Hematopoietic multipotent progenitor cell treated with erythropoietin and hydrocortisone succinate and interleukin-3 and kit ligand, for 8 days (in vitro differentiated cells): ENCODE measurements around the gene EYS.
A peak's percentile ranks its signal among the peaks of the same experiment; 100 is the strongest.
"Not testable (repeated sequence)": the region's sequence is repeated elsewhere in the genome, so short reads cannot be mapped to it uniquely, and the experiment has no call there.

Source experiments
- DNase-seq: peaks from one replicate; pipeline ENCODE4 v3.0.0-alpha.2; 2015

The EYS gene

DNA sequence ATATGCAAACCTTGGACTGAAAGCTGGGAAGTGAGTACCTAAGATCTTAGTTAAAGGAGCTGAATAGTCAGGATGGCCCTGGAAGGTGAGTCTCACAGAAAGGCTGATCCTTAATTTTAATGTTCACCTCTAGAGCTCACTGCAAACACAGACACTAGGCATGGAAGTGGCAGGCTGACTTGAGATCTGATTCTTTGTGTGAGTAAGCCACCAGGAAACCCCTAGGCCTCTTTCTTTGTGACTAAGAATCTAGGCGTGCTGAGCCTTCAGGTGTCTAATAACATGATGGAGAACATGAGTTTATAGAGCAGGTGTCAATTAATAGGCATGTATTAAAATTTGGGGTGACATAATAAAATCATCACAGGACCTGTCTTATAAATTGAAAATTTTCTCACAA lies 642.2 kb downstream of the EYS start:
- no peak for DNase-seq

DNA sequence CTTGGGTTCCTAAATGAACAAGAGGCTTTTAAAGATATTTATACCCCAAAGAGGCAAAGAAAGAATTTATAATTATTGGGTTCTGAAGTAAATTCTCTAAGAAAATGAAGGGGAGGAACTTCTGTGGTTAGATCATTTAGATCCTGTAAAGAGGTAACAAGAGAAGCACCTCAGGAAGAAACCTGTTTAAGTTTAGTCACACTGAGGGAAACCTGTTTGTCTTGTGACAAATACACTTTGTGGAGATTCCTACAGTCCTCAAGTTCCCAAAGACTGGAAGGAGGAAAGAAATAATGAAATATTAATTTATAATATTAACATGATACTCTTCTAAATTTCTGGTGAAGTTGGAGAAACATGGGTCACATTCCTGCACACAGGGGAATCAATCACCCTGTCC lies 647.5 kb downstream of the EYS start:
- DNase-seq: no peak

DNA sequence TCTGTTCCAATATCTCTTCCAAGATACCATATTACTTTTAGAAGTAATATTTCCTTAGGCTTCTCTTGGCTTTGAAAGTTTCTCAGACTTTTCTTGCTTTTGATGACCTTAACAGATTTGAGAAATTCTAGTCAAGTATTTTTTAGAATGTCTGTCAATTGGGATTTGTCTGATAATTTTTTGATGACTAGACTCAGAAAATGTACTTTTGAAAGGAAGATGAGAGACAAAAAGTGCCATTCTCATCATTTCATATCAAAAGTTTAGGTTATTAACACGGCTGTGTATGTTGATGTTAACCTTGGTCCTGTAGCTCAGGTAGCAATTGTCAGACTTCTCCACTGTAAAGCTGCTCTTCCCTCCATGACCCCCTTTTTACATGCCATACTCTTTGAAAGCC lies 651.5 kb downstream of the EYS start:
- DNase-seq: no peak

DNA sequence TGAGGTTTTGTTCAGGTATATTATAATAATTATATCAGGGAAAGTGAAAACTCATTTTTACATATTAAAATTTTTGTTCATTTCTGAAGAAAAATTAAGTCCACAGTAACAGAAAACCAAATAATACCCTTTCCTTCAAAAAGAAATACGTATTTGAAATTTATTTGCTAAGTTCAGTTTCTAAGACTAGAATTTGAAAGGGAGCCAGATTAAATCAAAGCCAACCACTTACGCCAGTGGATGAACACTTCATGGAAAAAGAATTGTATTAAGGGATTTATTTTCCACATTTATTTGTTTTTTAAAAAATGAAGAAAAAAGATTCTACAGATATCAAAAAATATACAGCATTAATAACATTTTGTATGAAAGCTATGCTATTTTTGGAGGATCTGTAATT lies 654.4 kb downstream of the EYS start:
- no peak for DNase-seq

DNA sequence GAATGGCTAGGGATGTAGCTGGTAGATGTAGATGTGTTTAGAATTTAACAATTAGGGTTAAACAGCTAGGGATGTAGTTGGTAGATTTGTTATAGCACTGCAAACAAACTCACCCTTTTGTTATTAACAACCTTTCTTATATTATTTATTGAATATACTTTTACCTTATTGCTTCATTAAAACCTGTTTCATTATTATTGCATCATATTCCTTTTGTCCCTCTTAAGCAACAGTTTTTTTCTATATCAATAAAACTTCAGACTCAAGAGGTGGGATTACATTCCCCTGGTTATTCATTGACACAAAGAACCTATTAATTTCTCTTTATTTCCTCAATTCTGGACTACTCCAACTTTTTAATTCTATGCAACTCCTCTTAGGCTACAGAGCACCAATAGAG lies 661.2 kb downstream of the EYS start:
- no peak for DNase-seq

DNA sequence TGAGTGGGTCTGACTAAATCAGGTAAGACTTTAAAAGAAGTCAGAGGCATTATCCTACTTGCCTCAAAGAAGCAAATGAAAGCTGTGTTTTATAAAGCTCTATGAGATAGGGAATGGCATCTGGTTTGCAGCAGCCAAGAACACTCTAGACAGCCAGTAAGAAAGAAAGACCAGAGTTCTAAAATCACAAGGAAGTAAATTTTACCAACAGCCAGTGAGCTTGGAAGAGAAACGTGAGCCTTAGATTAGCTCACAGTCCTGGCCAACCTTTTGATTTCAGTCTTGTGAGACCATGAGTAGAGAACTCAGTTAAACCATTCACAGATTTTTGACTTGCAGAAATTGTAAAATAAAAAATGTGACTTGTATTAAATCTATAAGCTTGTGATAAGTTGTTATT lies 693.0 kb downstream of the EYS start:
- DNase-seq: no peak

DNA sequence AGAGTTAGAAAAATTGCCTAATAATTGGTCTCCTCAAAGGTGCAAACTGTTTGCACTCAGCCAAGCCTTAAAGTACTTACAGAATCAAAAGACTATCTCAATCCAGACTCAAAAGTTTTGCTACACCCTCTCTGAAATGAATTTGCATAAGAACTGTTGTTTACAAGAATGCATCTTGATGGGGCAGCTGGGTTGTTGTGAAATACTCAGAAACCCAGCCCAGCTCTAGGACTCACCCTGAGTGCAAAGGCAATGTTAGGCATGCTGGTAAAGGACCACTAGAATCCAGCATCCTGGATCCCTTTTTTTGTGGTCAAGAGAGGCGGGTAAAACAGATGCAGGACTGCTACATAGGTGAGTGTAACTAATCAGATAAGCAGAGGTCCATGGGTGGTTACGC lies 700.2 kb downstream of the EYS start:
- DNase-seq: no peak

DNA sequence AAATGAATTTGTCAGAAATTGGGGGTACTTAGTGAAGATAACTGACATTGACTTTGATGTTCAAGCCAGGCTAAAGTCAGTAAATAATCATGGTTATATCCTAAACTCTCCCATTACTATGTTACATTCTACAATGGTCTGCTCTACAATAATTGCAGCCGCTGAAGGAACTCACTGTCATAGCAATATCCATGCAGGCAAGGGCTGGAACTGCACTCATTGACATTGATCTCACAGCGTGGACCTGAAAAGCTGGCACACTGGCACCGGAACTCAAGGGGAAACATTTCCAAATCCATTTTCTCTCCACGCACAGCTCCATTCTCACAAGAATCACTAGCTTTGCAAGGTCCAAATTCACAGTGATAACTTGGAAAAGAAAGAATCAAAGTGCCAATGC lies 702.7 kb downstream of the EYS start:
- DNase-seq: no peak

DNA sequence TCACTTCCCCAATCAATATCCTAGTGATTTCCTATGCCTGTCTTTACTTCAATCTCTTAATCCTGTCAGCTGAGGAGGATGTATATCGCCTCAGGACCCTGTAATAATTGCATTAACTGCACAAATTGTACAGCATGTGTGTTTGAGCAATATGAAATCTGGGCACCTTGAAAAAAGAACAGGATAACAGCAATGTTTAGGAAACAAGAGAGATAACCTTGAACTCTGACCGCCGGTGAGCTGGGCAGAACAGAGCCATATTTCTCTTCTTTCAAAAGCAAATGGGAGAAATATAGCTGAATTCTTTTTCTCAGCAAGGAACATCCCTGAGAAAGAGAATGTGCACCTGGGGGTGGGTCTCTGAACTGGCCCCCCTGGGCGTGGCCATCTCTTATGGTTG lies 704.1 kb downstream of the EYS start:
- DNase-seq: not testable (repeated sequence)

DNA sequence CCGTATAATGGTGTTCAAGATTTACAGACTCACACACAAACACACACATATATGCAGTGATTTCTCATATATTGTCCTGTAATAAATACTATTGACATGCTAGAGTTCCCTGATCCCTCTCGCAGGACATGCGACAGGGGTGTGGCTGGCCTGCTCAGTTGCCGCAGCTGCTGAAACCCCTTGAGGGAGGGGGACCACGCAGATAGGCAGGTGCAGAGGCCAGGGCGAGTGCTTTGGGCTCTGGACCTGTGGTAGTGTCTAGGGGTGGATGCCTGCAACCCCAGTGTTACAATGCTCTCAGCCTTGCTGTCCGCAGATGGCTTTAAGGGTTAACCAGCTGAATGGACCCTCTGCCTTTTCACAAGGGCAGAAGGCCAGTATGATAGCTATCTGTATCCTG lies 706.2 kb downstream of the EYS start:
- DNase-seq: no peak

DNA sequence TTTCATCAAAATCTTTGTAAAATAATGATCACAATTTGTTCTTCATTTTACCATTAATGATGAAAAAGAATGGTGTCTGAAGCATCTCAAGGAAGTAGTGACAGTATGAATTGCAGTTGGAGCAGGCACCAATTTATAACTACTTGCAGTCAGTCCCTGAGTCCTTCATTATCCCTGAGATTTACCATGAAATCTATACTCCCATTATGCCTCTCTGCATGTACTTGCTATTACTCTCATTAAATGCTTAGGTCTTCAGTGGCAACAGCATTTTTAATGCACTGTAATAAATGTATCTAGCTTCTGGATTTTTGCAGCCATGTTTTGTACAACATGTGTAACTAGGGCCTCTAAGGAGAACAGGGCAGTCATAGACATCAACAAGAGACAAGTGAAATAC lies 708.8 kb downstream of the EYS start:
- DNase-seq: no peak

DNA sequence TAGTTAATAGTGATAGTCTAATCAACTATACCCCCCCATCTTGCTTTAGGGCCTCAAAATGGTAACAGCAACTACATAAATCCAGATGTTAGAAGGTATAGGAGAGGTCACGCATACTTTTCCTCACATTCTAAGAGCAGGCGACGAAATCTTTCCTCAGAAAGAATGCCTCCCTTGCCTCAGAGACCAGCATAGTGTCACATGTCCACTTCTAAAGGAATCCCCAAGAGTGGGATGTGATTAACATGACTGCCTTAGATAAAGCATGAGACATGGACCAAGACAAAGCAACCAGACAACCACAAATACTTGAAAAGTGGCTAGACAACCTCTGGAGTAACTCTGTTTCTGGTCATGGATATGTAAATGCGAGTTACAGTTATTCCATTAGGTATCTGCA lies 710.7 kb downstream of the EYS start:
- no peak for DNase-seq

DNA sequence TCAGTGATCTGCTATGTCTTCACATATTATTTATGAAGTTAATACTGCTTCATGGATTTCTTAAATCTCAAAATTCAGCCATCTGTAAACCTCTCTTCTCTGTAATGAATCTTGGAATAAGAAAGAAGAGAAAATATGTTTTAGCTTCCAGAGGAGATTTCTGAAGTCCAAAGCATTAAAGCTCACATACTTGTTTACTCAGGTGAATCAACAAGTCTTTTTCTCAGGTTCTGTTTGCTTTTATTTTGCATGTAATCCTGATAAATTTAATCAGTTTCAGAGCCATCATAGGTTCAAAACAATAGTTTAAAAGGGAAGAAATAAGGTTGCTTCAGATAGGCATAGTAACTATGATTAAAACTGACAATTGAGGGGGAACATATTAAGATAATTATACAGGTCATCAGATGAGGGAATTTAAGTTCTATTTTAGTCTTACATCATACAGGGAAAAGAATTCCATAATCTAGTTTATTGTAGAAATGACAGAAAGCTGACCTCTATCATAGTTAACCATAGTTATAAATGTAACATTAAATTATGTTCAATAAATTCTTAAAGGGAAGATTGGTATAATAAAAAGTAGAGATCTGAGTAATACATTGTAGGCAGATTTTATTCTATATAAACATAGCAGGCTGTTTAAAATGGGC lies 716.2 kb downstream of the EYS start:
- DNase-seq: no peak

DNA sequence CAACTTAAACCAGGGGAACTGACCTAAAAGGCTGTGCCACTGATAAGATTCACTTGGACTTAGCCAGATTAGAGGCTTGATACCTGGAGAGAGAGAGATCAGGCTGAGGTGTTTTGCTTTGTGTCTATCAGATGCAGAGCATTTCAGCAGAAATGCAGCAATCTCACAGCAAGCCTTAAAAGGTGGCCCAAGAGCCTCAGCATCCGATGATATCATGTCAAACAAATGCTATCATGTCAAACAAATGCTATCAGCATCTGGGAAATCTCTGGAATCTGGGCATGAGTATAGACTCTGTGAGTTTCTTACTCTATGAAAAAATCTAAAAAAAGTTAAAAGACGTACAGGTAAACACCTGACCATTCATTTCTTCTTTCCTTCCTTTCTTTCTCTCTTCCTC lies 718.9 kb downstream of the EYS start:
- DNase-seq: no peak

DNA sequence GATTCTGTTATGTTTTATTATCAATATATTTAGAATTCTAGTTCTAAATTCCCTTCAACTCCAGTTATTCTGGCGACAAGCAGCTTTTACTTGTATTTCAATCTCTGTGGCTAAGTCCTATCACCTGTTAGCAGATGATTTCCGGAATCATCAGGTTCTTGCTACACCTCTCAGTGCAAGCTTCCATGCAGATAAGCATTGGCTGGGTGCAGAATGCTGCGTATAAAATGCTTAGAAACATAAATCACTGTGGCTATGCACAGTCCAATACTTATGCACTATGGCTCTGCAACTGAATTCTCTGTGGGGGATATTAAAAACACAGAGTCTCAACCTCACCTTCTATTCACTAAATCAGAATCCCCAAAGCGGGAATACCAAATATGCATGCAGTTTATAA lies 720.0 kb downstream of the EYS start:
- no peak for DNase-seq

DNA sequence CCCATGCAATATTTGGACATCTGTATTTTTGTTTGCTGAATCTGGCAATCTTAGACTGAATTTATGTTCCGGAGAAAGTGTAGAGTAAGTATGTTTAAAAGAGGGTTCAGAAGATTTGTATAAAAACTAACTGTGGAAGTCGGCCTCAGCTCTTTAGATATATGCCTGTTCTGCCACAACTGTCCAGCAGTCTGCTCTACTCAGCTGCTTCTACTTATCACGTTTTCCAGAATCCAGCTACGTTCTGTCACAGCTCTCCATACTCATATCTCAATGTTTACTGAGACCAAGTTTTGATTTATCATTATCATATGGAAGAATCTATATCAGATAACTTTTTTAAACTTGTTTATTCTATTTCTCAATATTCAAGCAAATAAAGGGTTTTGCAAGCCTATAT lies 721.3 kb downstream of the EYS start:
- DNase-seq: no peak

DNA sequence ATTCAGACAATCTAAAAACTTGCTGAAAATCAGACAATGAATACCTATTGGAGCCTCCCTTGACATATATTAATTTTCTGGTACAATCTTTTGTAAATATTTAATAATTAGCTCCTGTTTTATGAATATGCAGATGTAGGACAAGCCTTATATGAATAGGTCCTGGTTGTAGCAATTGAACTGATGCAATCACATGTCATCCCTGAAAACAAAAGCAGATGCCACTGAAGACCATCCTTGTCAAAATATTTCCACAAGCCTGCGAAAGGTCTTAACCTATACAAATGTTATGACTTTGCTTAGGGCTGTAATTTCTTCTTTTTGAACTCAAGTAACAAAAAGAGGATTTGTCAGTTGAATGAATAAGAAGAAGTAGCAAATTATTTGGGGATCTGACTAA lies 722.1 kb downstream of the EYS start:
- no peak for DNase-seq

DNA sequence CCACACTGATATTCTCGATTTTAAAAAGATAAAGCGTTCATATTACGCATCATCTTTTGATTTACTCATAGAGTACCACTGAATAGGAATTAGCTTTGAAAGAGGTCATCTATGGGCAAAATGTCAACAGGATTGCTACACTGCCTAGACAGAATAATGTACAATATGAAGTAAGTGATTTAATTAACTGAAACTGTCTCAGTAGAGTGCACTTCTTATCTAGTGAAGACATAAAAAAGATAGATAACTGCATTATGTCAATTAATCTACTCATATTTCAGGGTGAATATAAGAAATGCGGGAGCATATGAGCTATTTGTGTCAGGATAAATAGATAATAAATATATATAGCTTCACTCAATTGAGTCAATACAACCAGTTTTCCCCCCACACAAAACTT lies 723.9 kb downstream of the EYS start:
- DNase-seq: no peak

DNA sequence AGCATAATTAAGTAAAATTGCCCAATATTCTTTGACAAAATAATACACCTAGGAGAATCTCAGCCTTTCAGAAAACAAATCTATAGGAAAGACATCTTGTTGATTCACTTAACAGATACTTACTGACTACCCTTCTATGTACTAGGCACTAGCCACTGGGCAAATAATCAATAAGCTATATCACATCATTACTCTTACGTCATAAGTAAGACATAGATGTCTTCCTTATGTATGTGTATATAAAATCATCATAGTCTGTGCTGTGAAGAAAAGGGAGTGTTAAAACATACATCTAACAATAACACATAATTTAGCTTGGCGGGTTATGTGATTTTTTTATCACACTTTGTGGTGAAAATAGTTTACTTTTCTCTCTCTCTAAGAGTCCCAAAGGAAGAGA lies 733.9 kb downstream of the EYS start:
- DNase-seq: no peak

DNA sequence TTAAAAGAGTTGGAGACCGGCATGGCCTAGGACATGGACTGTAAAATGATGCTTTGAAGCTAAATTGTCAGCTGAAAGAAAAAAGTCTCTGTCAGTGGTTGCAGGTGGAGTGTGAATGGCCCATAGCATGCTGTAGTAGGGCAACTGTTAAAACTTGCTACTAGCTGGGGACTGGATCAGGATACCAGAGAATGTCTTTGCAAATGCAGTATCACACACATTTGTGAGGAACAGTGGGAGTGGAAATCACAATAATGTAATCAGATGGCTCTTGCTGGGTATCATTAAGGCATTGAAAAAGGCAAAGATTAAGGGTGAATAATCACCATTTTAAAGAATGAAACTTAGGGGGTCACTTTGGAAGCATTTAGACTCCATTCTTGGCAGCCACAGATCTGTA lies 737.9 kb downstream of the EYS start:
- no peak for DNase-seq

DNA sequence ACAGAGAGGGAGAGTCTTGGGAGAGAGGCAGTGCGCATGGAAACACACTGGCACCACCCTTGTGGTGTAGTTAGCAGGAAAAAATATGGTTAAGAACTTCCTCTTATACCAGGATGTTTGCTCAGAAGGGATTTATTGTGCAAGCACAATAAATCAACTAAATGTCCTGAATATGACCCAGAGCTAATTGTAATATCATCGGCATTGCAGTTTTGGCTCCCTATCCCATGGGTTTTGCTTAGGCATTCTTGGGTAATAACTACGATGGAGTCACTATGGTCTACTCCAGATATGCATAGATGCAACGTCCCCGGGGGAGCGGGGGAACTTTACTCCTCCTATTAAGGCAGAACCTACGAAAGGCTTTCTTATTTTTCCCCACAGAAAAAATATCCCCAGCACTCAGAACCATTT lies 751.6 kb downstream of the EYS start:
- DNase-seq: peak; percentile 1

DNA sequence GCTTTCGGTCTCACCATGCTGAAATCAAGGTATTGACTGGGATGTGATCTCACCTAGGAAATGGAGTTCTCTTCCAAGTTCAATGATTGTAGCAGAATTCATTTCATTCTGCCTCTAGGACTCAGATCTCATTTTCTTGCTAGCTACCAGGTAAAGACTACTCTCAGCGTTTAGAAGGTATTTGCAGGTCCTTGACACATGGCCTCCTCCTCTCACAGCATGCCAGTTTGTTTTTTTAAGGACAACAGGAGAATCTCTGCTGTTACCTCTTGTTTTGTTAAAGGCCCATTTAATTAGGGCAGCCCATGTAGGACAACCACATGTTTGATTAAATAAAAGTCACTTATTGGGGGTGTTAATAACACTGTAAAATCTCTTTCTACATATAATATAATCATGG lies 757.8 kb downstream of the EYS start:
- no peak for DNase-seq

DNA sequence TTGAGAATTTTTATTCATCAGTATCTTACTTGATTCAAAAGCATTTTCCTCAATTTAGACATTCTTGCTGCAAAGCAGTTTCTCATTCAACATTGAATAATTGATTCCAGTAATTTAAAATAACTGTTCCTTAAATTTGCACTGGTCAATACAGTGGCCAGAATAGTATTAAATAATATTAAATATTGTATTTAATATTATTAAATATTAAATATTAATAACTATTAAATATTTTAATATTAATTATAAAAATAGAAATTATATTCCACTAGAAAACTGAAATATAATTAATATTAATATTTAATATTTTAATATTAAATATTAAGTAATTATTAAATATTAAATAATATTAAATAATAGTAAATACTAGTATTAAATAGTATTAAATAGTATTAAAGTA lies 758.8 kb downstream of the EYS start:
- no peak for DNase-seq

DNA sequence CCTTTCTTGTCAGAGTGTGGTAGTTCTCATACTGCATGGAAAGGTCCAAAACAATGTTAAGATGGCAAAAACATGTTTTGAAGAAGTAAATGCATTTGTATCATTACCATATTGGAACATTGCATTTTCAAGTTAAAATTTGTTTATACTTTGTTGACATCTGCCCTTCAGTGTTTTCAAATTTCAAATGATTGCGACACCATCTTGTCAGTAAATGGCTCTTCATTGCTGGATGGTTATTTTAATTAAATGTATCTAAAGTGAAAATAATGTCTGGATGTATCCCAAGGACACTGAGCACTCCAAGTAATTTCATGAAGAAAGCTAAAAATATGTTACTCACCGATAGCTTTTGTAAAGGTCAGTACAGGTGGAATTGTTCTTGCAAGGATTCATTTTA lies 761.6 kb downstream of the EYS start:
- DNase-seq: no peak

DNA sequence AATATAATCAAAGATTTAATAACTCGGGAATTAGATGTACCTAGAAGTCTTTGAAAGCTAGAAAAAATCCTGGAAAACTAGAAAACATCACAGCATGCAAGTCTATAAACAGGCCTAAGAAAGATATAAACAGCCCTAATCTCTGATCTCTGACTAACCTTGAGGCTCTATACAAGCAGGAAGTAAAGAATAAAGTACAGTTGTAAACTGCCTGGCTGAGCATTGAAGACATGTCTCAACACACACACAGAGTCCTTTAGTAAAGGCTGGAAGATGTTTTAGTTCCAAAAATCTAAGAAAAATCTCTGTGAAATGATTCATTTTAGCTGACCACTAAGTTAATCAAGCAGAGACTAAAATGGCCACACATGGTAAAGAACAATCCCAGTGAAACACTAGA lies 774.5 kb downstream of the EYS start:
- DNase-seq: no peak

DNA sequence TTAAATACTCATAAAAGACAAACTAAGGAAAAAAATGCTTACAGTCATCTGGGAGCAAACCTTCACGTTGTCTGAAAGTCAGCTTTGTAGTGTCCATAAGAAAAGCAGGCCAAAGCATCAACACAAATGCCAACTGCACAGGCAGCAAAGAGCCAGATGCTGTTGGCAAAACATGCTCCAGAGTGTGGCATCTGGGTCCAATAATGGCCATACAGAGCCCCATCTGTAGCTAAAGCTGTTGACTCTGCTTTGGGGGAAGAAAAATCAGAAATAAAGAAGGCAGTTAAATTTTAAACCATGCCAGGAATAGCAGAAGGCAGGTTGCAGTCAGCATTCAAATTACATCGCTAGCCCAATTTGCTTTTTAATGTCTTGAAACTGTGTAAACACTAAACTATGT lies 776.3 kb downstream of the EYS start:
- no peak for DNase-seq
